ENCODE measurements around the gene AK2.

DNA sequence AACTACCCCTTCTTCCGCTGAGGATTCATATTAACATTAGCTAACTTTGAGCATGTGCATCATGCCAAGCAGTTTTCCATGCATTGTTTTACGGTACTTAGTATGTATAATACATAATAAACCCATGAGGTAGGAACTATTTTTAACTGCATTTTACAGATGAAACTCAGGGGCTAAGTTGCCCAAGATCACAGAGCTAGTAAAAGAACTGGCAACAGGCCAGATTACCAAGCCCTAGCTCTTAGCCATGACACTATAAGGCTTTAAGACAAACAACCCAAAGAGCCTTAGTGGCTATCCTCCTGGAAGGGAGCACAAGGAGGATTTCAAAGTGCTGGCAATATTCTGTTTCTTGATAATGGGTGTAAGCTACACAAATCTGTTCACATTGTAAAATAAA lies 6.1 kb downstream of the AK2 start:
- TF ChIP-seq POLR2AphosphoS5 (IDR thresholded peaks at IDR 0.05; ENCODE audit: low read depth, low read length) = no peak
- no peak for TF ChIP-seq POLR2A (IDR thresholded peaks at IDR 0.05; ENCODE audit: low read depth, low read length)
- TF ChIP-seq TAF1 (IDR thresholded peaks at IDR 0.05; ENCODE audit: low read depth, low read length) = no peak
- TF ChIP-seq POU2F2 (IDR thresholded peaks at IDR 0.05; ENCODE audit: low read depth, low read length) = no peak
- no peak for TF ChIP-seq SPI1 (IDR thresholded peaks at IDR 0.05; ENCODE audit: low read depth, low read length)
- TF ChIP-seq PAX5 (IDR thresholded peaks at IDR 0.05; ENCODE audit: insufficient read depth, low read length, severe bottlenecking) = no peak
